D721Med (cell line): ENCODE results near the gene XPO1.
"Not testable (repeated sequence)": the region's sequence is repeated elsewhere in the genome, so short reads cannot be mapped to it uniquely, and the experiment has no call there.

ENCODE experiments used
- DNase-seq: peaks from one replicate; pipeline ENCODE4 v3.0.0; 2011; ENCODE audit warnings: low spot score; ENCODE audit not compliant: insufficient read length
- FAIRE-seq: peaks from 2 replicates; lab custom pipeline; 2011; peaks lifted over from hg19 to GRCh38; lab: Jason Lieb, UNC
- TF ChIP-seq, protein P1 (sequence below): IDR thresholded peaks from 2 replicates; pipeline ENCODE4 v1.5.1; 2012; ENCODE audit warnings: mild to moderate bottlenecking, control low read depth; ENCODE audit not compliant: insufficient read depth; ENCODE audit errors: missing control alignments

Gene XPO1

DNA sequence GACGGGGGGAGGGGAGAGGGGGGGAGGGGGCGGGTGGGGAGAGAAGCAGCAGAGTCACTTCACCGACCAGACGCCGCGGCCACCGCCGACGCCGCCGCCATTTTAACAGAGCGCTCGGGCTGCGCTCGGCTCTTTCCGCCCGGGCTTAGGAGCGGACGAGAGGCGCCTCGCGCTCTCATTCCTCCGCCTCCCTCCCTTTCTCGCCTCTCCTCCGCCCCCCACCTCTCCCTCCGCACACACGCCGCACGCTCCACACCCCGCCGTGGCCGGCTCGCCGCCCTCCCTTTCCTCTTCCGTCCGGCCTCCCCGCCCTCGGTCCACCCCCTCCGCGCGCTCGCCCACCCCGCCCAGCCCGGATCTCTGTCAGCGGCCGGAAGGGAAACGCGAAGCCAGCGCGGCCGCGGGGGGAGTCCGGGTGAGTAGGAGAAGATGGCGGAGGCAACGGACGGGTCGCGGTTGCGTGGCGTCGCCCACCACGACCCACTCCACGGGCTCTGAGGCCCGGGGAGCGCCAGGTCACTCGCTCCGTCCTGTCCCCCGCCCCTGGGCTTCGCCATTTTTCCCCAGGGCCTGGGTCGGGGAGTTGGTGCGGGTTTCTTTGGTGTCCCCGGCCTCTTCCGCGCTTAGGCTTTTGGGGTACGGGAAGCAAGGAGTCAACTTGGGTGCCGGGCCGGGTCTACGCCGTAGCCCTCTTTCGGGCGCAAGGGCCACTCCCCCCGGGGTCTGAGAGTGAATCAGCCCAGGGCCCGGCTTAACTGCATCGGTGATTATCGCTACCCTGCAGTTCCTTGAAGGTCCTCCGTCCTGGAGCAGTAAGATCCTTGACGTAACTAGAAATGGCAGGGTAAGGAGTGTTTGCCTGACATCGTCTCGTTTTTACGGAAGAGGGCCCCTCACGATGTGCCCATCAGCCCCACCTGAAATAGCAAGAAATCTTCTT is 66.9 kb downstream of the XPO1 start, which contains the start of gene USP34:
Gene USP34 (minus strand): TSS at position 123 of the 940 bp plus-strand sequence. CDS start 395 bp downstream, outside the sequence.
- DNase-seq (peak; percentile 51), FAIRE-seq (no peak)
- TF ChIP-seq, protein P1, sequence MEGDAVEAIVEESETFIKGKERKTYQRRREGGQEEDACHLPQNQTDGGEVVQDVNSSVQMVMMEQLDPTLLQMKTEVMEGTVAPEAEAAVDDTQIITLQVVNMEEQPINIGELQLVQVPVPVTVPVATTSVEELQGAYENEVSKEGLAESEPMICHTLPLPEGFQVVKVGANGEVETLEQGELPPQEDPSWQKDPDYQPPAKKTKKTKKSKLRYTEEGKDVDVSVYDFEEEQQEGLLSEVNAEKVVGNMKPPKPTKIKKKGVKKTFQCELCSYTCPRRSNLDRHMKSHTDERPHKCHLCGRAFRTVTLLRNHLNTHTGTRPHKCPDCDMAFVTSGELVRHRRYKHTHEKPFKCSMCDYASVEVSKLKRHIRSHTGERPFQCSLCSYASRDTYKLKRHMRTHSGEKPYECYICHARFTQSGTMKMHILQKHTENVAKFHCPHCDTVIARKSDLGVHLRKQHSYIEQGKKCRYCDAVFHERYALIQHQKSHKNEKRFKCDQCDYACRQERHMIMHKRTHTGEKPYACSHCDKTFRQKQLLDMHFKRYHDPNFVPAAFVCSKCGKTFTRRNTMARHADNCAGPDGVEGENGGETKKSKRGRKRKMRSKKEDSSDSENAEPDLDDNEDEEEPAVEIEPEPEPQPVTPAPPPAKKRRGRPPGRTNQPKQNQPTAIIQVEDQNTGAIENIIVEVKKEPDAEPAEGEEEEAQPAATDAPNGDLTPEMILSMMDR = no peak

DNA sequence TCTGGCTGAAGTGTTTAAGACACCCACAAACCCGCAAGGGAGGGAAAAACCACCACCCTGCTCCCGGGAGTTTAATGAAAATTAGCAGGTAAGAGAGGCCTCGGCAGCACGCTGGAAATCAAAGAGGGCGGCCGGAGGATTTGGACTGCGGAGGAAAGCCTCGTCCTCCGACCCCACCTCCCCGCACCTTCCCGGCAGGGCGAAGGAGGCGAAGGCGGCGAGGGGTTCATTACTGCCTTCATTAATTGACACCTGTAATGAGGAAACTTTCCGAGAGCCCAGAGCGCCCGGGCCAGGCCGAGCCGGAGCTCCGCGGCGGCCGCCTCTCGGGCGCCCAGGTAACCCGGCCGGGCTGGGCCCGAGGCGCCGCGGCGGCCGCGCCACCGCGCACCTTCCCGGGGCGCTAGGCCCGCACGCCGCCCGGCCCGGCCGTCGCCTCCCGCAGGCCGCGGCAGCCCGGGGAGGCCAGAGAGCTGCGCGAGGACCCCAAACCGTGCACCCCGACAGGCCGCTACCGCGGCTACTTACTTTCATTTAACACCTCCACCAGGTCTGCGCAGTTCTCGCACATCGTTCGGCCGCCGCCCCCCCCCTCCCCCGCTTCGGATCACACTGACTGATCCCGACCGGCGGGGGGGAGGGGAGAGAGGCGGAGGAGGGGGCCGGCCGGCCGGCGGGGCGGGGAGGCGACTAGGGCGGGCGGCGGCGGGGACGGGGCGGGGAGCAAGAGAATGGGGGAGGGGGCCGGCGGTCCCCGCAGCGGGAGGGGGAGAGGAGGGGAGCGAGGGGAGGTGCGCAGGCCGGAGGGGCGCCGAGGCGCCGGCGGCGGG is 67.8 kb downstream of the XPO1 start:
- DNase-seq (peak; percentile 76), FAIRE-seq (no peak)
- TF ChIP-seq, protein P1 = no peak

DNA sequence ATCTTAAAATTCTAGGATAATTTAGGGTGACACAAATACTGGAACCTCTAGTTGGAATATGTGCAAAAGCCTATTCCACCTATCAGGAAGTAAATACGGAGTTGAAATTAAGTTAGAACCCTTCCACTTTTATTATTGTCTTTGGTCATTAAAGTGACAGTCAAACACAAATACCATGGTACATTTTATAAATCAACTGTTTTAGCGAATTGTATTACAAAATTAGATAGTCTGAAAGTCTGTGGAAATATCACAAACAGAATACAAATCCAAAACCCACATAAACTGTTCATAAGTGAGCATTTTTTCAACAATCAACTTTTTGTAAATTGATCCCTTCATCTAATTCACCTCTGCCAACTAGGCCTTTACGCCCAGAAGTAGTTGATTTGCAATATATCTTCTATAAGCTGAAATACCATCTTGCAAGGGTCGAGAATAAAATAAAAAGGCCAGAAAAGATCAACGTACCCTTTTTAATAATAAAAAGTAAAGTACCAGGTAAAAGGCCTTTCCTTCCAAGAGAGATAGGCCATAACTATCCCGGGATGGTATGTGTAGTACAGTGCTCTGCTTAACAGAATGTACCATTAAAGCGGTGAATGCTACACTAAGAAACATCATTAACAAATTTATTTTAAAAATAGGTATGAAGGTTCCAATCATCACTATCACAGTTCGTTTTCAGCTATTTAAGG is 68.6 kb downstream of the XPO1 start:
- TF ChIP-seq, protein P1 = no peak
- DNase-seq (no peak), FAIRE-seq (no peak)

DNA sequence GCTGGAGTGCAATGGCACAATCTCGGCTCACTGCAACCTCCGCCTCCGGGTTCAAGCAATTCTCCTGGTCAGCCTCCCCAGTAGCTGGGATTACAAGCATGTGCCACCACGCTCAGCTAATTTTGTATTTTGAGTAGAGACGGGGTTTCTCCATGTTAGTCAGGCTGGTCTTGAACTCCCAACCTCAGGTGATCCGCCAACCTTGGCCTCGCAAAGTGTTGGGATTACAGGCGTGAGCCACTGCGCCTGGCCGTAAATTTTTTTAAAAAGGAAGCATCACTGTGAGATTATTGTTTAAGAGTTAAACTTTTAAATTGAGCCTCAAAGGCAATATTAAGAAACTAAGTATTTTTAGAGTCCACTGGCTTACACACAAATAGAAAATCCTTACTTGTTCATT is 69.9 kb downstream of the XPO1 start:
- FAIRE-seq, DNase-seq: not testable (repeated sequence)

DNA sequence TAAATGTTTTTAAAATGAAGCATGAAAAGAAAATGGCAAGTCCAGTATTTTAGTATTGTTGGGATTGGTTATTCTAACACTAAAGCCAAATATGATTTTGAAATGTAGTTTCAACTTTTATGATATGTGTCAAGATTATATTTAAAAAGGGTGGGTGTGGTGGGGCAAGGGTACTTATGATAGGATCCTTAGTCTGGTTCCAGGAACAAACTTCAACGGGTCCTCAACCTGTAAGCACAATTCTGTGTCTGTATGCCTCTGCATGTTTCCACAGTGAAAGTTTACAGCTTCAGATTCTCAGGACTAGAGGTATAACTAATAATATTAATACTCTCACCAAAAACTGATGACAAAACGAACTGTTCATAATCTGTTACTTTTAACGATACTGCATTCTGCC is 73.1 kb downstream of the XPO1 start:
- FAIRE-seq = no peak
- TF ChIP-seq, protein P1 = no peak
- DNase-seq = no peak

DNA sequence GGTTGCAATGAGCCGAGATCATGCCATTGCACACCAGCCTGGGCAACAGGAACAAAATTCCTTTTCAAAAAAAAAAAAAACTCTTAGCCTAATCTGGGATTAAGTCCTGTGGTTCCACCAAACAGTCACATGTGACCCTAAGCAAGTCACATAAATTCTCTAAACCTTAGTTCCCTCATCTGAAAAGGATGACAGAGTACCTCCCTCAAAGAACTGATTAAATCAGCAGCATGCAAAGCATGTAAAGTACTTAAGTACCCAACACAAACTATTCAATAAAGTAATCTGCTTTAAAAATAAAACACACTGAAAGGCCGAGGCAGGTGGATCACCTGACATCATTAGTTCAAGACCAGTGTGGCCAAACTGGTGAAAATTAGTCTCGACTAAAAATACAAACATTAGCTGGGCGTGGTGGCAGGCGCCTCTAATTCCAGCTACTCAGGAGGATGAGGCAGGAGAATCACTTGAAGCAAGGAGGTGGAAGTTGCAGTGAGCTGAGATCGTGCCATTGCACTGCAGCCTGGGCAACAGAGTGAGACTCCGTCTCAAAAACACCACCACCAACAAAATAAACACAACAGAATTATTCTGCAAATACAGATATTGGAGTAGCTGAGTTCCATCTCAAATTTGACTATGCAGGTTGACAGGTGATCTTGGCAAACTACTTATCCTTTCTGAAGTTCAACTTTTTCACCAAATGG is 74.2 kb downstream of the XPO1 start:
- TF ChIP-seq, protein P1 = no peak
- FAIRE-seq = no peak
- DNase-seq = peak; percentile 41
